ENCODE data around the gene SEMA4D.

DNA sequence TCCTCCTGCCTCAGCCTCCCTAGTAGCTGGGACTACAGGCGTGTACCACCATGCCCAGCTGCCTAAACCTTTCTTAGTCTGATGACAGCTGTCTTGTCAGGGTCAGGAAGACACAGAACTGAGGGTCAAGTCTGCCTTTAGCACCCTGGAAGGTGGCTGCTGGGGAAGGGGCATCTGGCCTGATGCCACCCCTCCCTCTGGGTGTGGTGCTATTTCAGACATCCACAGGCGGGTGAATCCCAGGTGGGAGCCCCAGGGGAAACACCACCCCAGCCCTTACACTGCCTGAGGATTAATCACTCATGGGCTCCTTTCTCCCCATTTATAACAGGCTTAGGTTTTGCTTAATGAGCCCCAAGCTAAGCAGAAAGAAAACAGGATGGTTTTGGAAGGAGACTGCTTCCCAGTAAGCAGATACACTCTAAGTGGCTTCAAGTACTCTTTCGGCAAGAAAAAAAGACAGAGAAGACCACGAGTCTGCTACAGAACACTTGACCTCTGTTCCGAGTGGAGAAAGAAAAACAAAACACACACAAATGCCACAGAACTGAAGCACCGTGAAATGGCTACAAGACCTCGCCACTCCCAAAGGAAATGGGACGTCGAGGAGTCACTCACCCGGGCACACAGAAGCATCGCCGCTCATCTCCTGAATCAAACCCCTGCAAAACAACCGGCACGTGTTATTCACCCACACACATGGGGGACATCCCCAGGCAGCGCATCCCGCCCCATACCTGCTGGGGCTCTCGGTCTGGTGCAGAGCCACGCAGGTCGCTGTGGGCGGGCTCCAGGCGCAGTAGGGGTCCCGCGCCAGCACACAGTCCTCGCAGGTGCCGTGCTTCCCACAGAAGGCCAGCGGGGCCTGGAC is 117.2 kb downstream of the SEMA4D start:
- TF ChIP-seq SUZ12 (IDR thresholded peaks at IDR 0.05; ENCODE audit: extremely low read depth, insufficient read depth, insufficient read length) (no peak), YY1 (IDR thresholded peaks at IDR 0.05; ENCODE audit: insufficient read depth, insufficient read length) (no peak)

Data from NT2/D1 (cell line).